Omental fat pad (tissue), 4 donors: ENCODE measurements around the gene AP3B1. TPM values are rescaled to one million over a fixed set of nuclear protein-coding genes. Genes with fewer than 3 reads are reported as not detected.

Source experiments
- ATAC-seq: fragments of 150-250 bp; one replicate; pipeline ENCODE4 v1.9.1; 2016; ENCODE audit warnings: mild to moderate bottlenecking, moderate library complexity; ENCODE audit not compliant: low FRiP score
- DNase-seq: peaks from one replicate; pipeline ENCODE4 v3.0.0-alpha.2; 2019; ENCODE audit warnings: low spot score
- CTCF ChIP-seq, 3 donors: fragments of 450-650 bp; IDR thresholded peaks; one replicate each; pipeline ENCODE4 v1.5.1; 2016 to 2017; ENCODE audit warnings: antibody characterized with exemption in 3 of 3, mild to moderate bottlenecking in 3 of 3, moderate library complexity in 2 of 3
- total RNA-seq, 4 donors: library from RNA; depleted of rRNA; stranded (reverse); fragments of >200 nt; gene quantifications; one replicate each; pipeline ENCODE4 v1.1.0, GENCODE V29; 2016

The AP3B1 gene
- total RNA-seq, 4 donors from 2014 or later = 31.1 to 47.3 (median 41.7) TPM

GRCh38 chr5:78005021-78005785 is 289.3 kb downstream of the AP3B1 start:
- DNase-seq = no peak
- no peak for TF ChIP-seq CTCF (IDR thresholded peaks at IDR 0.05)
- ATAC-seq = no peak

DNA sequence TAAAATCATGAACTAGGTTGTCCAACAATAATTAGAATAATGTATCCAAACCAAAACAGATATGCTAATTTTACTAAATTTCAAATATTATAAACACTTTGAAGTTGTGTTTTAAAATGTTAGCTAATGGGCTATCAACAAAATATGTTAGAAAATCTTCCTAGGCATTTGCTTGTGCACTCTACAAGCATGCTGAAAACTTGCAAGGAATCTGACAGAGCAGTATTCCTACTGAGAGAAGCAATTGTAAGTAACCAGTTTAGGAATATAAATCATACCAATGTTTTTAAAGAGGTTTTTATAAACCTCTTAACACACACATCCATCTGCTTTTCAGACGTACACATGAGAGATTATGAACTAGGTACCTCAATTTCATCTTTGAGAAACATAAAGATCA is 289.9 kb downstream of the AP3B1 start:
- ATAC-seq = no peak
- TF ChIP-seq CTCF (IDR thresholded peaks at IDR 0.05) = no peak
- no peak for DNase-seq

- ATAC-seq (no peak), DNase-seq (no peak)
- no peak for TF ChIP-seq CTCF (IDR thresholded peaks at IDR 0.05)
Measured at GRCh38 chr5:78003919-78004318, 290.6 kb downstream of the AP3B1 start.

- ATAC-seq (no peak), DNase-seq (no peak)
- TF ChIP-seq CTCF (IDR thresholded peaks at IDR 0.05) = no peak
Measured at GRCh38 chr5:78003450-78003849, 291.0 kb downstream of the AP3B1 start.

DNA sequence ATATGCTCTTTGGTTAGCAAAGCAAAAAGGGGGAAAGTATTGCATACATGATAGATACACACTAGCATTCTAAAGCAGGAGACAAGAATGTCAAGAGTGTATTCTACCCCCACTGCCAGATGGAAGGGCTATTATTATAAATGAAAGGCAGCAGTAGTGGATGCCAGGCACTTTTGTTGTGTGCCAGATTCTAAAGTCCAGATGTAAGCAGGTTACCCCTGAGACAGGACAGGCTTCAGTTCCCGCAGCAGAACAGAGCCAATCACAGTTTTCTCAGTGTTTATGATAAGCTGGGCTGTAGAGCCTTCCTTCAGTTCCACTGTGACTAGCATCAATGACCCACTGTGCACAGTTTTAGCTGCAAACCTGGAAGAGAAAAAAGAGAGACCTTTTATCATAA is 291.8 kb downstream of the AP3B1 start:
- DNase-seq (no peak), ATAC-seq (no peak)
- TF ChIP-seq CTCF (IDR thresholded peaks at IDR 0.05) = no peak

- ATAC-seq (no peak), DNase-seq (no peak)
- TF ChIP-seq CTCF (IDR thresholded peaks at IDR 0.05) = no peak
Measured at GRCh38 chr5:78001197-78001596, 293.3 kb downstream of the AP3B1 start.

GRCh38 chr5:78000191-78000590 is 294.3 kb downstream of the AP3B1 start:
- no peak for TF ChIP-seq CTCF (IDR thresholded peaks at IDR 0.05)
- ATAC-seq (no peak), DNase-seq (no peak)
